Smooth muscle cell (in vitro differentiated cells): Measurements from ENCODE around the gene HCST. TPM values are rescaled to one million over a fixed set of nuclear protein-coding genes. Genes with fewer than 3 reads are reported as not detected.

Experiments
- polyA plus RNA-seq: library from polyadenylated mRNA; unstranded; fragments of >200 nt; fragmentation: Nextera tagmentation; extraction: Ambion mirVana; gene quantifications from 2 replicates; pipeline ENCODE4 v1.2.1, GENCODE V29; 2016
- small RNA-seq: library from RNA; depleted of rRNA; stranded (forward); fragments of <200 nt; gene quantifications from one replicate; pipeline ENCODE3, GENCODE V24; 2014
- total RNA-seq: library from RNA; depleted of rRNA; stranded (reverse); fragments of >200 nt; gene quantifications from 2 replicates; pipeline ENCODE4 v1.2.3, GENCODE V29; 2014

Gene HCST
- total and polyA plus RNA-seq, 2 experiments from 2014 or later: 0.81 to 3.4 TPM

Small RNA genes lying within 50 kb of the gene (small RNA-seq; reads per million reads assigned to genes)
- not detected for gene RN7SL402P

Other genes with a start within 250 kb of the HCST start
- 4.2 TPM in 1 of 2 replicates, not detected in the other for gene UPK1A, start 236.0 kb upstream of the HCST start, total RNA-seq
- gene UPK1A, start 236.0 kb upstream of the HCST start, polyA plus RNA-seq: 1.0 TPM in 1 of 2 replicates, not detected in the other
- not detected in 2 replicates for gene ZBTB32, start 198.0 kb upstream of the HCST start, total RNA-seq
- gene ZBTB32, start 198.0 kb upstream of the HCST start, polyA plus RNA-seq: 1.0 and 1.3 TPM in 2 replicates
- 10.5 and 31.1 TPM in 2 replicates for gene KMT2B, start 184.5 kb upstream of the HCST start, total RNA-seq
- gene KMT2B, start 184.5 kb upstream of the HCST start, polyA plus RNA-seq: 8.8 and 11.2 TPM in 2 replicates
- gene IGFLR1, start 160.1 kb upstream of the HCST start, total RNA-seq: 1.2 and 1.7 TPM in 2 replicates
- 1.4 and 6.3 TPM in 2 replicates for gene IGFLR1, start 160.1 kb upstream of the HCST start, polyA plus RNA-seq
- gene U2AF1L4, start 157.1 kb upstream of the HCST start, total RNA-seq: 14.6 and 17.0 TPM in 2 replicates
- gene U2AF1L4, start 157.1 kb upstream of the HCST start, polyA plus RNA-seq: 29.3 and 31.5 TPM in 2 replicates
- 53.3 and 65.4 TPM in 2 replicates for gene PSENEN, start 156.9 kb upstream of the HCST start, total RNA-seq
- gene PSENEN, start 156.9 kb upstream of the HCST start, polyA plus RNA-seq: 137 and 167 TPM in 2 replicates
- 17.8 and 20.3 TPM in 2 replicates for gene LIN37, start 154.0 kb upstream of the HCST start, total RNA-seq
- 16.4 and 24.2 TPM in 2 replicates for gene LIN37, start 154.0 kb upstream of the HCST start, polyA plus RNA-seq
- 19.1 and 20.6 TPM in 2 replicates for gene HSPB6, start 145.5 kb upstream of the HCST start, total RNA-seq
- 173 and 254 TPM in 2 replicates for gene HSPB6, start 145.5 kb upstream of the HCST start, polyA plus RNA-seq
- 6.1 and 13.7 TPM in 2 replicates for gene PROSER3, start 144.4 kb upstream of the HCST start, total RNA-seq
- gene PROSER3, start 144.4 kb upstream of the HCST start, polyA plus RNA-seq: 24.8 and 32.3 TPM in 2 replicates
- 5.3 and 8.2 TPM in 2 replicates for gene ARHGAP33, start 127.0 kb upstream of the HCST start, total RNA-seq
- 5.7 and 14.0 TPM in 2 replicates for gene ARHGAP33, start 127.0 kb upstream of the HCST start, polyA plus RNA-seq
- gene PRODH2, start 89.7 kb upstream of the HCST start, total RNA-seq: not detected in 2 replicates
- gene PRODH2, start 89.7 kb upstream of the HCST start, polyA plus RNA-seq: not detected in 2 replicates
- 0.31 TPM in 1 of 2 replicates, not detected in the other for gene NPHS1, start 50.0 kb upstream of the HCST start, total RNA-seq
- gene NPHS1, start 50.0 kb upstream of the HCST start, polyA plus RNA-seq: 0.46 TPM in 1 of 2 replicates, not detected in the other
- 0.18 and 2.1 TPM in 2 replicates for gene KIRREL2, start 45.6 kb upstream of the HCST start, total RNA-seq
- 0.56 and 0.64 TPM in 2 replicates for gene KIRREL2, start 45.6 kb upstream of the HCST start, polyA plus RNA-seq
- gene APLP1, start 34.0 kb upstream of the HCST start, total RNA-seq: 40.1 and 81.8 TPM in 2 replicates
- 98.3 and 114 TPM in 2 replicates for gene APLP1, start 34.0 kb upstream of the HCST start, polyA plus RNA-seq
- 4.2 and 4.9 TPM in 2 replicates for gene NFKBID, start 2.0 kb upstream of the HCST start, total RNA-seq
- 9.0 and 11.1 TPM in 2 replicates for gene NFKBID, start 2.0 kb upstream of the HCST start, polyA plus RNA-seq
- not detected in 2 replicates for gene TYROBP, start 5.8 kb downstream of the HCST start, total RNA-seq
- not detected in 2 replicates for gene TYROBP, start 5.8 kb downstream of the HCST start, polyA plus RNA-seq
- 6.0 and 6.2 TPM in 2 replicates for gene LRFN3, start 33.8 kb downstream of the HCST start, total RNA-seq
- gene LRFN3, start 33.8 kb downstream of the HCST start, polyA plus RNA-seq: 15.3 and 15.5 TPM in 2 replicates
- gene SDHAF1, start 92.7 kb downstream of the HCST start, total RNA-seq: 24.0 TPM in 2 replicates
- gene SDHAF1, start 92.7 kb downstream of the HCST start, polyA plus RNA-seq: 27.1 and 27.7 TPM in 2 replicates
- 1.1 and 1.9 TPM in 2 replicates for gene SYNE4, start 106.3 kb downstream of the HCST start, total RNA-seq
- gene SYNE4, start 106.3 kb downstream of the HCST start, polyA plus RNA-seq: 2.6 and 8.8 TPM in 2 replicates
- 26.2 and 35.4 TPM in 2 replicates for gene ALKBH6, start 111.7 kb downstream of the HCST start, total RNA-seq
- gene ALKBH6, start 111.7 kb downstream of the HCST start, polyA plus RNA-seq: 36.1 and 37.4 TPM in 2 replicates
- 3.7 and 10.7 TPM in 2 replicates for gene CLIP3, start 130.3 kb downstream of the HCST start, total RNA-seq
- gene CLIP3, start 130.3 kb downstream of the HCST start, polyA plus RNA-seq: 35.2 and 36.7 TPM in 2 replicates
- 9.3 and 13.1 TPM in 2 replicates for gene THAP8, start 151.8 kb downstream of the HCST start, total RNA-seq
- 13.1 and 22.9 TPM in 2 replicates for gene THAP8, start 151.8 kb downstream of the HCST start, polyA plus RNA-seq
- gene WDR62, start 152.4 kb downstream of the HCST start, total RNA-seq: 1.0 and 1.5 TPM in 2 replicates
- 2.1 and 4.6 TPM in 2 replicates for gene WDR62, start 152.4 kb downstream of the HCST start, polyA plus RNA-seq
- gene OVOL3, start 208.6 kb downstream of the HCST start, total RNA-seq: not detected in 2 replicates
- gene OVOL3, start 208.6 kb downstream of the HCST start, polyA plus RNA-seq: not detected in 2 replicates
- 33.3 and 102 TPM in 2 replicates for gene POLR2I, start 212.3 kb downstream of the HCST start, total RNA-seq
- gene POLR2I, start 212.3 kb downstream of the HCST start, polyA plus RNA-seq: 132 and 172 TPM in 2 replicates
- 104 and 146 TPM in 2 replicates for gene TBCB, start 212.9 kb downstream of the HCST start, total RNA-seq
- 234 and 241 TPM in 2 replicates for gene TBCB, start 212.9 kb downstream of the HCST start, polyA plus RNA-seq
- gene CAPNS1, start 237.5 kb downstream of the HCST start, total RNA-seq: 183 and 252 TPM in 2 replicates
- gene CAPNS1, start 237.5 kb downstream of the HCST start, polyA plus RNA-seq: 365 and 383 TPM in 2 replicates
- gene COX7A1, start 249.9 kb downstream of the HCST start, total RNA-seq: not detected in 2 replicates
- gene COX7A1, start 249.9 kb downstream of the HCST start, polyA plus RNA-seq: 1.5 TPM in 1 of 2 replicates, not detected in the other